Stimulated activated CD8-positive, alpha-beta memory T cell treated with anti-CD3 and anti-CD28 coated beads, Interleukin-15, amount 100 ng/mL, for 48 hours (primary cell): ENCODE data around the gene CRP.
"Not testable (repeated sequence)": the region's sequence is repeated elsewhere in the genome, so short reads cannot be mapped to it uniquely, and the experiment has no call there.

Source experiments
- DNase-seq, 2 donors: peaks; one replicate each; pipeline ENCODE4 v3.0.0-alpha.2; 2020; ENCODE audit warnings: low read depth in 2 of 2

The CRP gene

GRCh38 chr1:159714529-159714928 is at the start of gene CRP:
Gene CRP, minus strand, starts transcription at chr1:159714589. Its CDS starts 104 bp downstream, at chr1:159714485.
- no peak for DNase-seq

GRCh38 chr1:159763686-159764085 is 49.3 kb upstream of the CRP start:
- DNase-seq, result no peak

GRCh38 chr1:159756397-159756796 is 42.0 kb upstream of the CRP start:
- DNase-seq, result no peak

- DNase-seq, result no peak
These were observed 41.1 kb upstream of the CRP start for GRCh38 chr1:159755451-159756007.

GRCh38 chr1:159753386-159753785 is 39.0 kb upstream of the CRP start:
- DNase-seq, result no peak

GRCh38 chr1:159752135-159752580 is 37.8 kb upstream of the CRP start:
- no peak for DNase-seq

- DNase-seq, result no peak
These were observed 36.6 kb upstream of the CRP start for GRCh38 chr1:159751031-159751430.

GRCh38 chr1:159750621-159751020 is 36.2 kb upstream of the CRP start:
- no peak for DNase-seq

- DNase-seq, result no peak
These were observed 35.2 kb upstream of the CRP start for GRCh38 chr1:159749630-159750029.

- DNase-seq, result no peak
These were observed 34.0 kb upstream of the CRP start for GRCh38 chr1:159748370-159748769.

GRCh38 chr1:159746666-159747065 is 32.3 kb upstream of the CRP start:
- DNase-seq, result no peak

GRCh38 chr1:159743651-159744410 is 29.4 kb upstream of the CRP start:
- DNase-seq, result no peak

- DNase-seq, result no peak
These were observed 23.0 kb upstream of the CRP start for GRCh38 chr1:159737238-159737916.

- DNase-seq, result not testable (repeated sequence)
These were observed 8.8 kb upstream of the CRP start for GRCh38 chr1:159723188-159723587.

GRCh38 chr1:159719990-159720389 is 5.6 kb upstream of the CRP start:
- DNase-seq, result no peak

GRCh38 chr1:159715855-159716254 is 1.5 kb upstream of the CRP start:
- no peak for DNase-seq

GRCh38 chr1:159712080-159712479 is 2.3 kb downstream of the CRP start:
- no peak for DNase-seq

- no peak for DNase-seq
These were observed 6.7 kb downstream of the CRP start for GRCh38 chr1:159707472-159708260.

- DNase-seq, result no peak
These were observed 8.5 kb downstream of the CRP start for GRCh38 chr1:159705904-159706256.

GRCh38 chr1:159705251-159705903 is 9.0 kb downstream of the CRP start:
- no peak for DNase-seq

- DNase-seq, result no peak
These were observed 9.9 kb downstream of the CRP start for GRCh38 chr1:159704481-159704880.

GRCh38 chr1:159700312-159700711 is 14.1 kb downstream of the CRP start:
- no peak for DNase-seq
